ENCODE measurements around the gene VEZF1.

VEZF1 gene

GRCh38 chr17:57929386-57929785, 58.7 kb downstream of the VEZF1 start:
- no peak for DNase-seq (ENCODE audit: low spot score)
- no peak for TF ChIP-seq CTCF (IDR thresholded peaks at IDR 0.05; ENCODE audit: extremely low read depth, missing control alignments)

- DNase-seq (ENCODE audit: low spot score) = no peak
- TF ChIP-seq CTCF (IDR thresholded peaks at IDR 0.05; ENCODE audit: extremely low read depth, missing control alignments) = no peak
Measured at GRCh38 chr17:57928928-57929327, 59.1 kb downstream of the VEZF1 start.

GRCh38 chr17:57927048-57927723, 60.9 kb downstream of the VEZF1 start:
- no peak for DNase-seq (ENCODE audit: low spot score)
- no peak for TF ChIP-seq CTCF (IDR thresholded peaks at IDR 0.05; ENCODE audit: extremely low read depth, missing control alignments)

GRCh38 chr17:57926723-57927047, 61.4 kb downstream of the VEZF1 start:
- DNase-seq (ENCODE audit: low spot score) = no peak
- TF ChIP-seq CTCF (IDR thresholded peaks at IDR 0.05; ENCODE audit: extremely low read depth, missing control alignments) = no peak

GRCh38 chr17:57925361-57925990, 62.6 kb downstream of the VEZF1 start:
- TF ChIP-seq CTCF (IDR thresholded peaks at IDR 0.05; ENCODE audit: extremely low read depth, missing control alignments) = no peak
- DNase-seq (ENCODE audit: low spot score) = no peak

GRCh38 chr17:57924677-57925076, 63.4 kb downstream of the VEZF1 start:
- no peak for TF ChIP-seq CTCF (IDR thresholded peaks at IDR 0.05; ENCODE audit: extremely low read depth, missing control alignments)
- no peak for DNase-seq (ENCODE audit: low spot score)
